K562 (cell line): ENCODE results near the gene ARPC1A. TPM values are rescaled to one million over a fixed set of nuclear protein-coding genes. Genes with fewer than 3 reads are reported as not detected.

Experiments
- BMI1 ChIP-seq: fragments of 150-350 bp; IDR thresholded peaks from 2 replicates; pipeline ENCODE4 v1.6.1; 2014; ENCODE audit warnings: low read length
- CREB1 ChIP-seq, 2 experiments: sonication (generic) in 1 of 2; formaldehyde crosslinking in 1 of 2; IDR thresholded peaks; 2 replicates each; pipeline versions ENCODE4 v1.6.1 to v1.8.0; 2012 to 2022; ENCODE audit warnings: inconsistent platforms in 1 of 2, mild to moderate bottlenecking in 1 of 2, missing genetic modification reagents in 1 of 2, moderate library complexity in 1 of 2
- FOXJ2 ChIP-seq: fragments of 200-800 bp; sonication (Bioruptor generic); IDR thresholded peaks from 2 replicates; pipeline ENCODE4 v1.6.1; 2016; ENCODE audit warnings: missing genetic modification characterization, missing compliant biosample characterization
- KAT7 ChIP-seq: sonication (generic); formaldehyde crosslinking; IDR thresholded peaks from 2 replicates; pipeline ENCODE4 v1.8.0; 2022; ENCODE audit warnings: missing genetic modification reagents, mild to moderate bottlenecking, borderline replicate concordance
- KDM1A ChIP-seq, 2 experiments: fragments of 450-650 bp; IDR thresholded peaks; 2 replicates each; pipeline ENCODE4 v1.6.1; 2016; ENCODE audit warnings: mild to moderate bottlenecking in 2 of 2
- LARP7 ChIP-seq: fragments of 450-650 bp; IDR thresholded peaks from 2 replicates; pipeline ENCODE4 v1.6.1; 2016
- POLR3A ChIP-seq: IDR thresholded peaks from 2 replicates; pipeline ENCODE4 v1.6.1; 2011; ENCODE audit warnings: borderline replicate concordance, mild to moderate bottlenecking, moderate library complexity; ENCODE audit not compliant: insufficient read length, insufficient read depth; ENCODE audit errors: extremely low read depth
- POLR3G ChIP-seq: IDR thresholded peaks from 2 replicates; pipeline ENCODE4 v1.6.1; 2011; ENCODE audit not compliant: insufficient read length, insufficient replicate concordance; ENCODE audit errors: extremely low read depth
- SAP30 ChIP-seq: fragments of 200-600 bp; sonication (generic); IDR thresholded peaks from 2 replicates; pipeline ENCODE4 v1.6.1; 2012; ENCODE audit warnings: borderline replicate concordance, low read depth, mild to moderate bottlenecking, moderate library complexity, low read length, control low read depth, inconsistent platforms; ENCODE audit not compliant: insufficient read depth, poor library complexity, severe bottlenecking
- SMAD3 ChIP-seq: fragments of 450-650 bp; formaldehyde crosslinking; conservative IDR thresholded peaks from 2 replicates; pipeline ENCODE4 v1.4.0; 2020; ENCODE audit warnings: mild to moderate bottlenecking
- ZBTB17 ChIP-seq: fragments of 450-650 bp; formaldehyde crosslinking; IDR thresholded peaks from 2 replicates; pipeline ENCODE4 v1.4.0; 2020; ENCODE audit warnings: mild to moderate bottlenecking
- ZC3H8 ChIP-seq: fragments of 450-650 bp; IDR thresholded peaks from 2 replicates; pipeline ENCODE4 v1.6.1; 2017
- ZNF316 ChIP-seq: fragments of 450-650 bp; IDR thresholded peaks from 2 replicates; pipeline ENCODE4 v1.6.1; 2016
- ZNF384 ChIP-seq: IDR thresholded peaks from 2 replicates; pipeline ENCODE4 v1.6.1; 2012; ENCODE audit warnings: low read depth, low read length, improper control_type of control experiment
- ZNF764 ChIP-seq: fragments of 250-450 bp; sonication (Bioruptor Pico); IDR thresholded peaks from 2 replicates; pipeline ENCODE4 v1.4.0; 2020; ENCODE audit warnings: low read depth, mild to moderate bottlenecking, moderate library complexity
- ZNF780A ChIP-seq: fragments of 250-450 bp; sonication (Bioruptor Pico); IDR thresholded peaks from 2 replicates; pipeline ENCODE4 v1.5.0; 2021; ENCODE audit warnings: mild to moderate bottlenecking
- polyA plus RNA-seq, 8 experiments: library from polyadenylated mRNA; depleted of rRNA in 4 of 8; stranded (reverse) in 5 of 8; unstranded in 3 of 8; fragments of >200 nt; fragmentation: Nextera tagmentation in 2 of 8; fragmentation: Illumina TruSeq in 1 of 8; extraction: Ambion mirVana in 2 of 8; extraction: Trizol in 1 of 8; gene quantifications; 2 replicates each; pipeline versions ENCODE4 v1.2.1 to v1.2.3, GENCODE V29; 2011 to 2014; ENCODE audit warnings: inconsistent platforms in 1 of 8, missing spikeins in 1 of 8
- total RNA-seq, 7 experiments: library from RNA; depleted of rRNA in 6 of 7; stranded (reverse); fragments of >200 nt in 6 of 7; fragmentation: Illumina TruSeq in 2 of 7; extraction: Trizol in 2 of 7; gene quantifications; 2 replicates each; pipeline versions ENCODE4 v1.2.1 to v1.2.3, GENCODE V29; 2011 to 2021; ENCODE audit warnings: low replicate concordance in 1 of 7
- TF ChIP-seq, protein P1 (sequence below): fragments of 450-650 bp; formaldehyde crosslinking; IDR thresholded peaks from 2 replicates; pipeline ENCODE4 v1.4.0; 2022; ENCODE audit warnings: mild to moderate bottlenecking, moderate library complexity
- TF ChIP-seq, protein P2 (sequence below): fragments of 250-450 bp; sonication (Bioruptor Pico); IDR thresholded peaks from 2 replicates; pipeline ENCODE4 v1.6.1; 2021; ENCODE audit warnings: mild to moderate bottlenecking
- TF ChIP-seq, protein P3 (sequence below): fragments of 250-450 bp; sonication (Bioruptor Pico); IDR thresholded peaks from 2 replicates; pipeline ENCODE4 v1.4.0; 2020
- TF ChIP-seq, protein P4 (sequence below): sonication (generic); formaldehyde crosslinking; IDR thresholded peaks from 2 replicates; pipeline ENCODE4 v1.8.0; 2022; ENCODE audit warnings: mild to moderate bottlenecking, missing genetic modification reagents

The ARPC1A gene
- total and polyA plus RNA-seq, 9 of the 15 experiments (the other 6 are each of a cell fraction or from before 2014, with no cell fraction given) = 39.5 to 151 (median 86.1) TPM

DNA sequence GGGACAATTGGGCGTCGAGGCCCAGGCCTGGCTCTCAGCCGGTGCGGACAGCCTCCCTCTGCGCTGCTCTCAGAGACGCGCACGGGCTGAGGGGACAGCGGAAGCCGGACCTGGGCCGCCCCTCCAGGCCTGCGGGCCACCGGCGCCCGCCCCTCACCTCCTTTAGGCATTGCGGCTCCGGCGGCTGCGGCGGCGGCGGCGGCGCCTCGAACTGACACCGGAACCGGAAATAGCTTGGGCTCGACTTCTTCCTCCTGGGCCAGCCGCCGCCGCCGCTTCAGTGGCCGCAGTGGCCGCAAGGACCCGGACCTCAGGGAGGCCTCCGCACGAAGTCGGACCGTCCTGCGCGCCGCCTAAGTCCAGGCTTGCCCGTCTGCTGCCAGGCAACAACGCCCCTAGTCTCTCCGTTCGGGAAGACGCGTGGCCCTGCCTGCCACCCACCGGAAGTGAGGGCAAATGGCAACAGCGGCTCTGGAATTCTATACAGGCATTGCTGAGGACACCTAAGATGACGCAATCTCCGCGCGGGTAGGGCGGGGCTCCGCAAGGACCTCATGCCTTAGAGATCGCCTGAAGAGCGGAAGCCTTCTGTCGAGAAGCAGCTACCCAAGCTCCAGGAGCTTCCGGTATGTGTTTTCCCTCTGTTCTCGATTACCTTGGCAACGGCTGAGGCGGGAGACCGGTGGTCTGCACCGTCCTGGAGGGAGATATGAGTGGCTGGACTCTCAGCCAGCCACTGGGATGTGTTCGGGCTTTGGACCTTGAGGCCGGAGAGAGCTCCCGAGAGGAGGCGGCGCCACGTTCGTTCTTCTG, 82.9 kb downstream of the ARPC1A start, which contains the start of the genes BUD31 and PDAP1 (continued):
- TF ChIP-seq ZC3H8 = no peak
- TF ChIP-seq ZNF780A = no peak
- TF ChIP-seq LARP7 = no peak
- TF ChIP-seq, protein P1, sequence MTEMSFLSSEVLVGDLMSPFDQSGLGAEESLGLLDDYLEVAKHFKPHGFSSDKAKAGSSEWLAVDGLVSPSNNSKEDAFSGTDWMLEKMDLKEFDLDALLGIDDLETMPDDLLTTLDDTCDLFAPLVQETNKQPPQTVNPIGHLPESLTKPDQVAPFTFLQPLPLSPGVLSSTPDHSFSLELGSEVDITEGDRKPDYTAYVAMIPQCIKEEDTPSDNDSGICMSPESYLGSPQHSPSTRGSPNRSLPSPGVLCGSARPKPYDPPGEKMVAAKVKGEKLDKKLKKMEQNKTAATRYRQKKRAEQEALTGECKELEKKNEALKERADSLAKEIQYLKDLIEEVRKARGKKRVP (CRISPR knock-in tag) = peak; percentile 100
- peak; percentile 87 for TF ChIP-seq CREB1 (IDR thresholded peaks at IDR 0.05)
- peak; percentile 84 for TF ChIP-seq CREB1 (CRISPR knock-in tag; IDR thresholded peaks at IDR 0.05)
- TF ChIP-seq, protein P2, sequence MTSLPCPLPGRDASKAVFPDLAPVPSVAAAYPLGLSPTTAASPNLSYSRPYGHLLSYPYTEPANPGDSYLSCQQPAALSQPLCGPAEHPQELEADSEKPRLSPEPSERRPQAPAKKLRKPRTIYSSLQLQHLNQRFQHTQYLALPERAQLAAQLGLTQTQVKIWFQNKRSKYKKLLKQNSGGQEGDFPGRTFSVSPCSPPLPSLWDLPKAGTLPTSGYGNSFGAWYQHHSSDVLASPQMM (CRISPR knock-in tag) = no peak
- no peak for TF ChIP-seq POLR3G
- TF ChIP-seq SMAD3 (CRISPR knock-in tag) = peak; percentile 78
- TF ChIP-seq, protein P3, sequence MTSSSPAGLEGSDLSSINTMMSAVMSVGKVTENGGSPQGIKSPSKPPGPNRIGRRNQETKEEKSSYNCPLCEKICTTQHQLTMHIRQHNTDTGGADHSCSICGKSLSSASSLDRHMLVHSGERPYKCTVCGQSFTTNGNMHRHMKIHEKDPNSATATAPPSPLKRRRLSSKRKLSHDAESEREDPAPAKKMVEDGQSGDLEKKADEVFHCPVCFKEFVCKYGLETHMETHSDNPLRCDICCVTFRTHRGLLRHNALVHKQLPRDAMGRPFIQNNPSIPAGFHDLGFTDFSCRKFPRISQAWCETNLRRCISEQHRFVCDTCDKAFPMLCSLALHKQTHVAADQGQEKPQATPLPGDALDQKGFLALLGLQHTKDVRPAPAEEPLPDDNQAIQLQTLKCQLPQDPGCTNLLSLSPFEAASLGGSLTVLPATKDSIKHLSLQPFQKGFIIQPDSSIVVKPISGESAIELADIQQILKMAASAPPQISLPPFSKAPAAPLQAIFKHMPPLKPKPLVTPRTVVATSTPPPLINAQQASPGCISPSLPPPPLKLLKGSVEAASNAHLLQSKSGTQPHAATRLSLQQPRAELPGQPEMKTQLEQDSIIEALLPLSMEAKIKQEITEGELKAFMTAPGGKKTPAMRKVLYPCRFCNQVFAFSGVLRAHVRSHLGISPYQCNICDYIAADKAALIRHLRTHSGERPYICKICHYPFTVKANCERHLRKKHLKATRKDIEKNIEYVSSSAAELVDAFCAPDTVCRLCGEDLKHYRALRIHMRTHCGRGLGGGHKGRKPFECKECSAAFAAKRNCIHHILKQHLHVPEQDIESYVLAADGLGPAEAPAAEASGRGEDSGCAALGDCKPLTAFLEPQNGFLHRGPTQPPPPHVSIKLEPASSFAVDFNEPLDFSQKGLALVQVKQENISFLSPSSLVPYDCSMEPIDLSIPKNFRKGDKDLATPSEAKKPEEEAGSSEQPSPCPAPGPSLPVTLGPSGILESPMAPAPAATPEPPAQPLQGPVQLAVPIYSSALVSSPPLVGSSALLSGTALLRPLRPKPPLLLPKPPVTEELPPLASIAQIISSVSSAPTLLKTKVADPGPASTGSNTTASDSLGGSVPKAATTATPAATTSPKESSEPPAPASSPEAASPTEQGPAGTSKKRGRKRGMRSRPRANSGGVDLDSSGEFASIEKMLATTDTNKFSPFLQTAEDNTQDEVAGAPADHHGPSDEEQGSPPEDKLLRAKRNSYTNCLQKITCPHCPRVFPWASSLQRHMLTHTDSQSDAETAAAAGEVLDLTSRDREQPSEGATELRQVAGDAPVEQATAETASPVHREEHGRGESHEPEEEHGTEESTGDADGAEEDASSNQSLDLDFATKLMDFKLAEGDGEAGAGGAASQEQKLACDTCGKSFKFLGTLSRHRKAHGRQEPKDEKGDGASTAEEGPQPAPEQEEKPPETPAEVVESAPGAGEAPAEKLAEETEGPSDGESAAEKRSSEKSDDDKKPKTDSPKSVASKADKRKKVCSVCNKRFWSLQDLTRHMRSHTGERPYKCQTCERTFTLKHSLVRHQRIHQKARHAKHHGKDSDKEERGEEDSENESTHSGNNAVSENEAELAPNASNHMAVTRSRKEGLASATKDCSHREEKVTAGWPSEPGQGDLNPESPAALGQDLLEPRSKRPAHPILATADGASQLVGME (CRISPR knock-in tag) = peak; percentile 86; the same call in 1 of the 2 replicates
- TF ChIP-seq KAT7 = peak; percentile 77; the same call in 1 of the 2 replicates
- no peak for TF ChIP-seq ZNF316
- no peak for TF ChIP-seq ZNF764 (CRISPR knock-in tag)
- TF ChIP-seq, protein P4, sequence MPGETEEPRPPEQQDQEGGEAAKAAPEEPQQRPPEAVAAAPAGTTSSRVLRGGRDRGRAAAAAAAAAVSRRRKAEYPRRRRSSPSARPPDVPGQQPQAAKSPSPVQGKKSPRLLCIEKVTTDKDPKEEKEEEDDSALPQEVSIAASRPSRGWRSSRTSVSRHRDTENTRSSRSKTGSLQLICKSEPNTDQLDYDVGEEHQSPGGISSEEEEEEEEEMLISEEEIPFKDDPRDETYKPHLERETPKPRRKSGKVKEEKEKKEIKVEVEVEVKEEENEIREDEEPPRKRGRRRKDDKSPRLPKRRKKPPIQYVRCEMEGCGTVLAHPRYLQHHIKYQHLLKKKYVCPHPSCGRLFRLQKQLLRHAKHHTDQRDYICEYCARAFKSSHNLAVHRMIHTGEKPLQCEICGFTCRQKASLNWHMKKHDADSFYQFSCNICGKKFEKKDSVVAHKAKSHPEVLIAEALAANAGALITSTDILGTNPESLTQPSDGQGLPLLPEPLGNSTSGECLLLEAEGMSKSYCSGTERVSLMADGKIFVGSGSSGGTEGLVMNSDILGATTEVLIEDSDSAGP = peak; percentile 23; the same call in 1 of the 2 replicates
- peak; percentile 87 for TF ChIP-seq SAP30
- TF ChIP-seq ZNF384 = no peak
- TF ChIP-seq FOXJ2 (tag) = peak; percentile 65; the same call in 1 of the 2 replicates
- no peak for TF ChIP-seq POLR3A
- no peak for TF ChIP-seq KDM1A (IDR thresholded peaks at IDR 0.05)
- peak; percentile 93 for TF ChIP-seq ZBTB17 (CRISPR knock-in tag)
- no peak; the same call in none of the 2 replicates for TF ChIP-seq BMI1
